ENCODE results near the gene TNFRSF11A. TPM values are rescaled to one million over a fixed set of nuclear protein-coding genes. Genes with fewer than 3 reads are reported as not detected.

The TNFRSF11A gene
- total RNA-seq, 2 experiments from 2014 or later: 1.7 TPM

DNA sequence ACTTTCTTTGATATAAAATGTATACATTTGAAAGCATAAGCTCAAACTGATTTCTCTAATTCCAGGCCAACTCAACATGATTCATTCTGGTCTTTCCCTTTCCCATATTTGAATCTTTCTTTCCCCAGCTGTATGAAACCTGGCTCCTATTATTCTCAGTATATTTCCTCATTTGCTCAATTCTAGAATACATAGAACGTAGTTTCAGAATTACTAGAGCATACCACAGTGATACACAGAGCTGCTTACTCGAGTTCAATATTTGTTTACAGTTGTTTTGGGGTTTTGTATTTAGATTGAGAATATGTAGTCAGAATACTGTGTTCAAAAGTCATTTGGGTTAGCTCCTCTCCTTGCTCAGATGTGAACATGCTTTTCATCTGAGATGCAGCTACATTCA, 43.0 kb downstream of the TNFRSF11A start:
- no peak for DNase-seq
- Histone ChIP-seq H3K36me3 (ENCODE audit: insufficient read depth, low read length) (no peaks in the 10 kb centered on the region), H3K4me1 (ENCODE audit: insufficient read depth, low read length) (no peaks in the 10 kb centered on the region), H3K27me3 (ENCODE audit: control insufficient read depth in 1 of 2, insufficient read depth in 2 of 2, low read length in 2 of 2) (no peaks in the 10 kb centered on the region), H3K27ac (ENCODE audit: low read depth in 1 of 2, low read length in 2 of 2) (no peak overlapping the region), H3K9me3 (ENCODE audit: control insufficient read depth in 1 of 2, insufficient read depth in 1 of 2, low read length in 2 of 2) (no peaks in the 10 kb centered on the region), H3K4me3 (ENCODE audit: low read length) (no peak overlapping the region)
- H3K27me3 Mint-ChIP-seq: no peaks in the 10 kb centered on the region
- H3K27ac Mint-ChIP-seq: no peak overlapping the region
- peaks cover 4% of the 10 kb centered on the region for H3K4me1 Mint-ChIP-seq (ENCODE audit: low read depth)
- no peak for ATAC-seq (ENCODE audit: poor library complexity)
- intact Hi-C loops (cut with DNase I, micrococcal nuclease): no loop called here
- no peak overlapping the region for H3K4me3 Mint-ChIP-seq
- no peaks in the 10 kb centered on the region for H3K9me3 Mint-ChIP-seq
- CTCF ChIA-PET: no interaction called here
- no peaks in the 10 kb centered on the region for H3K36me3 Mint-ChIP-seq (ENCODE audit: low read depth)
- TF ChIP-seq, protein P1, sequence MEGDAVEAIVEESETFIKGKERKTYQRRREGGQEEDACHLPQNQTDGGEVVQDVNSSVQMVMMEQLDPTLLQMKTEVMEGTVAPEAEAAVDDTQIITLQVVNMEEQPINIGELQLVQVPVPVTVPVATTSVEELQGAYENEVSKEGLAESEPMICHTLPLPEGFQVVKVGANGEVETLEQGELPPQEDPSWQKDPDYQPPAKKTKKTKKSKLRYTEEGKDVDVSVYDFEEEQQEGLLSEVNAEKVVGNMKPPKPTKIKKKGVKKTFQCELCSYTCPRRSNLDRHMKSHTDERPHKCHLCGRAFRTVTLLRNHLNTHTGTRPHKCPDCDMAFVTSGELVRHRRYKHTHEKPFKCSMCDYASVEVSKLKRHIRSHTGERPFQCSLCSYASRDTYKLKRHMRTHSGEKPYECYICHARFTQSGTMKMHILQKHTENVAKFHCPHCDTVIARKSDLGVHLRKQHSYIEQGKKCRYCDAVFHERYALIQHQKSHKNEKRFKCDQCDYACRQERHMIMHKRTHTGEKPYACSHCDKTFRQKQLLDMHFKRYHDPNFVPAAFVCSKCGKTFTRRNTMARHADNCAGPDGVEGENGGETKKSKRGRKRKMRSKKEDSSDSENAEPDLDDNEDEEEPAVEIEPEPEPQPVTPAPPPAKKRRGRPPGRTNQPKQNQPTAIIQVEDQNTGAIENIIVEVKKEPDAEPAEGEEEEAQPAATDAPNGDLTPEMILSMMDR (IDR thresholded peaks at IDR 0.05): no peak
- POLR2A ChIA-PET: no interaction called here

DNA sequence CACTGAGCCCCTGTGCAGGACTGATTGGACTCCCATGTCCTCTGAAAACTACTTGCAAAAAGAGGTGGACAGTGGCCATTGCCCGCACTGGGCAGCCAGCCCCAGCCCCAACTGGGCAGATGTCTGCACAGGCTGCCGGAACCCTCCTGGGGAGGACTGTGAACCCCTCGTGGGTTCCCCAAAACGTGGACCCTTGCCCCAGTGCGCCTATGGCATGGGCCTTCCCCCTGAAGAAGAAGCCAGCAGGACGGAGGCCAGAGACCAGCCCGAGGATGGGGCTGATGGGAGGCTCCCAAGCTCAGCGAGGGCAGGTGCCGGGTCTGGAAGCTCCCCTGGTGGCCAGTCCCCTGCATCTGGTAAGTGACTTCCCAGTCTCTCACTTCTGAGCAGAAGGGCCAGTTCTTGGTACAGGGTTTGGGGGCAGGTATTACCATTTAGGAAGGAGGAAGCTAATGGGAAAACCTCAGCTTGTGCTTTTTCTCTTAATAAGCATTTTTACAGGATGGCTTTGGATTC, 44.1 kb downstream of the TNFRSF11A start:
- ChIA-PET CTCF (no interaction called here), POLR2A (no interaction called here)
- Mint-ChIP-seq H3K27me3 (no peaks in the 10 kb centered on the region), H3K36me3 (ENCODE audit: low read depth) (no peaks in the 10 kb centered on the region), H3K27ac (no peak overlapping the region), H3K9me3 (no peaks in the 10 kb centered on the region), H3K4me1 (ENCODE audit: low read depth) (peaks cover 4% of the 10 kb centered on the region), H3K4me3 (no peak overlapping the region)
- no peaks in the 10 kb centered on the region for H3K36me3 ChIP-seq (ENCODE audit: insufficient read depth, low read length)
- intact Hi-C loops (cut with DNase I, micrococcal nuclease): no loop called here
- H3K4me3 ChIP-seq (ENCODE audit: low read length): no peak overlapping the region
- H3K27ac ChIP-seq (ENCODE audit: low read depth in 1 of 2, low read length in 2 of 2): no peak overlapping the region
- no peak for ATAC-seq (ENCODE audit: poor library complexity)
- H3K4me1 ChIP-seq (ENCODE audit: insufficient read depth, low read length): no peaks in the 10 kb centered on the region
- no peaks in the 10 kb centered on the region for H3K27me3 ChIP-seq (ENCODE audit: control insufficient read depth in 1 of 2, insufficient read depth in 2 of 2, low read length in 2 of 2)
- no peak for DNase-seq
- TF ChIP-seq, protein P1 (IDR thresholded peaks at IDR 0.05): no peak
- H3K9me3 ChIP-seq (ENCODE audit: control insufficient read depth in 1 of 2, insufficient read depth in 1 of 2, low read length in 2 of 2): no peaks in the 10 kb centered on the region

DNA sequence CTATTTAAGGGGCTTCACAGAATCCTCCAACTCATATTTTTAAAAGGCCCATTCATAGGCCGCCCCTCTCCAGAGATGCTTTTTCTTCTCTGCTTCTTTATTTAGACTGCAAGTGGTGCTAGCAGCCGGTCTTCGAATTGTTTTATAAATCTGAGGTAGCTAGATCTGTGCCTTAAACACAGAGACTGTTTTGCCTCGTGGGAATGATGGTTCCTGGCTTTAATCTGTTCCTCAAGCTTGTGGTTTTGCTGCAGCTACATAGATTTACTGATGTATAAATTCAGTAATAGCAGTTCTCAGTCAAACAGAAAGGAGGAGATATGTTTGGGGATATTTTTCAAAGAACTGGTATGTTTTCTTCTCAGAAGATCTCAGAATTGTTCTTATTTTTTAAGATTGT, 45.3 kb downstream of the TNFRSF11A start:
- H3K27ac ChIP-seq (ENCODE audit: low read depth in 1 of 2, low read length in 2 of 2): no peak overlapping the region
- H3K4me1 ChIP-seq (ENCODE audit: insufficient read depth, low read length): no peaks in the 10 kb centered on the region
- no peak overlapping the region for H3K4me3 ChIP-seq (ENCODE audit: low read length)
- no peak overlapping the region for H3K4me3 Mint-ChIP-seq
- no peaks in the 10 kb centered on the region for H3K36me3 ChIP-seq (ENCODE audit: insufficient read depth, low read length)
- DNase-seq: no peak
- H3K4me1 Mint-ChIP-seq (ENCODE audit: low read depth): peaks cover 4% of the 10 kb centered on the region
- CTCF ChIA-PET: no interaction called here
- no peaks in the 10 kb centered on the region for H3K27me3 Mint-ChIP-seq
- no peaks in the 10 kb centered on the region for H3K9me3 ChIP-seq (ENCODE audit: control insufficient read depth in 1 of 2, insufficient read depth in 1 of 2, low read length in 2 of 2)
- H3K27me3 ChIP-seq (ENCODE audit: control insufficient read depth in 1 of 2, insufficient read depth in 2 of 2, low read length in 2 of 2): no peaks in the 10 kb centered on the region
- H3K27ac Mint-ChIP-seq: no peak overlapping the region
- ATAC-seq (ENCODE audit: poor library complexity): no peak
- no peaks in the 10 kb centered on the region for H3K9me3 Mint-ChIP-seq
- H3K36me3 Mint-ChIP-seq (ENCODE audit: low read depth): no peaks in the 10 kb centered on the region
- intact Hi-C loops (cut with DNase I, micrococcal nuclease): no loop called here
- POLR2A ChIA-PET: no interaction called here
- TF ChIP-seq, protein P1 (IDR thresholded peaks at IDR 0.05): no peak

Data from CD4-positive, alpha-beta T cell (primary cell).